Thymus (tissue), 11 donors: ENCODE measurements around the gene SLC30A4. TPM values are rescaled to one million over a fixed set of nuclear protein-coding genes. Genes with fewer than 3 reads are reported as not detected.

Source experiments
- DNase-seq, 9 donors: peaks; one replicate each; pipeline ENCODE4 v3.0.0-alpha.2; 2013; ENCODE audit warnings: low spot score in 9 of 9, low read depth in 6 of 9, missing footprints in 1 of 9
- H3K27ac ChIP-seq, 2 donors: one replicate each; pipeline ENCODE4 v1.5.1; 2013; ENCODE audit warnings: control low read depth in 1 of 2, low read depth in 1 of 2, low read length in 1 of 2, mild to moderate bottlenecking in 1 of 2, moderate library complexity in 1 of 2
- H3K27me3 ChIP-seq, 2 donors: one replicate each; pipeline ENCODE4 v1.5.1; 2013; ENCODE audit warnings: low read length in 1 of 2; ENCODE audit not compliant: control insufficient read depth in 2 of 2, insufficient read depth in 1 of 2
- H3K36me3 ChIP-seq, 2 donors: one replicate each; pipeline ENCODE4 v1.5.1; 2013; ENCODE audit warnings: low read length in 1 of 2, mild to moderate bottlenecking in 1 of 2, moderate library complexity in 1 of 2; ENCODE audit not compliant: control insufficient read depth in 2 of 2, insufficient read depth in 2 of 2
- H3K4me1 ChIP-seq, 2 donors: one replicate each; pipeline ENCODE4 v1.5.1; 2013; ENCODE audit warnings: low read length in 2 of 2; ENCODE audit not compliant: control insufficient read depth in 2 of 2, insufficient read depth in 2 of 2
- H3K4me3 ChIP-seq, 2 donors: one replicate each; pipeline ENCODE4 v1.5.1; 2013; ENCODE audit warnings: low read length in 2 of 2, control low read depth in 1 of 2, mild to moderate bottlenecking in 1 of 2
- H3K9me3 ChIP-seq, 2 donors: one replicate each; pipeline ENCODE4 v1.5.1; 2013; ENCODE audit warnings: low read length in 1 of 2, mild to moderate bottlenecking in 1 of 2; ENCODE audit not compliant: control insufficient read depth in 2 of 2, insufficient read depth in 1 of 2
- WGBS: extraction: QIAGEN DNeasy Blood & Tissue Kit; methylation state at CpG from one replicate; pipeline ENCODE4 v1.1.7; 2013; 5-methylcytosine and 5-hydroxymethylcytosine counted together
- polyA plus RNA-seq: library from polyadenylated mRNA; stranded (reverse); fragments of 200-250 nt; gene quantifications from one replicate; pipeline ENCODE4 v1.2.3, GENCODE V29; 2013
- total RNA-seq: library from RNA; stranded (reverse); fragments of 120-200 nt; gene quantifications from one replicate; pipeline ENCODE4 v1.2.4, GENCODE V29; 2013
- donor health status: healthy.

The SLC30A4 gene
- total and polyA plus RNA-seq, 2 donors = 1.2 to 2.9 TPM

DNA sequence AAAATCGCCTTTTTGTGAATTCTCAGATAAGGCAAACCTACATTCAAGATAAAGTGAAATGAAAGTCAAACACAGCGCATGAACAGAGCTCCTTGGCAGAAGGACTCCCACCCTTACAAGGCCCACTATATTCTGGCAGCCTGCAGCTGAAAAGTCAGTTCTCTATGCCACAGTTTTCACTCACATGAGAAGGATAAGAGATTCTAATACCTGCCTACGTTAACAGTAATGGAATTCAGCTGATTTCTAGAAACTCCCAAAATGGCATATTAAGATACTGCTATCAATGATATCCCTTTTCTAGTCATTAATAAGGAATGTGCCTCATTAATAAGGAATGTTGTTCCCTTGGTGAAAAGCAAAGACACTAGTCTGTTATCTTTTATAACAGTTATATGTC, 27.0 kb downstream of the SLC30A4 start:
- Histone ChIP-seq H3K4me1 (no peaks in the 10 kb centered on the region), H3K27ac (no peak overlapping the region), H3K9me3 (no peaks in the 10 kb centered on the region), H3K4me3 (no peak overlapping the region), H3K27me3 (no peaks in the 10 kb centered on the region), H3K36me3 (no peaks in the 10 kb centered on the region)
- no peak for DNase-seq
- WGBS = 96% methylated on average over 3 of the region's 3 CpGs

DNA sequence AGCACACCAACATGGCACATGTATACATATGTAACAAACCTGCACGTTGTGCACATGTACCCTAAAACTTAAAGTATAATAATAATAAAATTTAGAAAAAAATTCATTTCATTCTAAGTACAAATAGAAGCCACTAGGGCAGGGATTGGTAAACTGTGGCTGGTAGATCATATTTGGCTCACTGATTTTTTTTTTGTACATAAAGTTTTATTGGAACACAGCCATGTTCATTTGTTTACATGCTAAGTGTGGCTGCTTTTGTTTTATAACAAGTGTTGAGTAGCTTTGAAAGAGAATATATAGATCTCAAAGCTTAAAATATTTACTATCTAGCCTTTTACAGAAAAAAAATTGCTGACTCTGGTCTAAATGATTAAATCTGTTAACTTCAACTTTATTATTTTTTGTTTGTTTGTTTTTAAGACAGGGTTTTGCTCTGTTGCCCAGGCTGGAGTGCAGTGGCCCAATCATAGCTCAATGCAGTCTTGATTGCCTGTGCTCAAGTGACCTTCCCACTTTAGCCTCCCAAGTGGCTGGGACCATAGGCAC, 32.8 kb downstream of the SLC30A4 start:
- no peaks in the 10 kb centered on the region for H3K27me3 ChIP-seq
- no peak overlapping the region for H3K27ac ChIP-seq
- H3K4me1 ChIP-seq = no peaks in the 10 kb centered on the region
- DNase-seq = no peak
- H3K4me3 ChIP-seq = no peak overlapping the region
- 95% methylated on average over 1 of the region's 1 CpG for WGBS
- no peaks in the 10 kb centered on the region for H3K36me3 ChIP-seq
- H3K9me3 ChIP-seq = no peaks in the 10 kb centered on the region

GRCh38 chr15:45486317-45486716, 36.2 kb downstream of the SLC30A4 start:
- Histone ChIP-seq H3K27ac (no peak overlapping the region), H3K9me3 (no peaks in the 10 kb centered on the region), H3K4me3 (no peak overlapping the region), H3K4me1 (no peaks in the 10 kb centered on the region), H3K27me3 (no peaks in the 10 kb centered on the region), H3K36me3 (no peaks in the 10 kb centered on the region)
- DNase-seq = no peak
- WGBS = 96% methylated on average over 1 of the region's 1 CpG

DNA sequence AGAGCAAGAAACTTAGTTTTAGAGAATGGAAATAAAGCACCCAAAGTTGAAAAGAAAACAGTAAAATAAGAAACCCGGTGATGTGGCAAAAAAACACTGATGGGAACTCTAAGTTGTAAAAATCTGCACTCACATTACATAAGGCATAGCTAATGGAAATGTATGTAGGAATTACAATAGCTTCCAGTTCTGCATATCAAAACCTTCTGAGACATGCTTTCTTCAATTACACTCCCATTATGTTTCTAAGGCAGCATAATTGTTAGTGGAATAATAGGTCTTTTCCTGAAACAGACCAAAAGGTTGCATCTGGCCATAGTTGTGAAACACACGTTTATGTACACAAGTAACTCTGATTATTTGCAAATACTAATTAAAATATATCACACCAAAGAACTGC, 41.4 kb downstream of the SLC30A4 start:
- no peak overlapping the region for H3K4me3 ChIP-seq

GRCh38 chr15:45476410-45476809, 46.1 kb downstream of the SLC30A4 start:
- H3K4me3 ChIP-seq = no peak overlapping the region
- WGBS = 91% methylated on average over 3 of the region's 3 CpGs
- H3K36me3 ChIP-seq = no peaks in the 10 kb centered on the region
- no peaks in the 10 kb centered on the region for H3K9me3 ChIP-seq
- no peaks in the 10 kb centered on the region for H3K4me1 ChIP-seq
- no peak for DNase-seq
- no peak overlapping the region for H3K27ac ChIP-seq
- peaks cover 0 to 8% of the 10 kb centered on the region in 2 donors for H3K27me3 ChIP-seq

More for the DNA sequence above, 41.4 kb downstream of the SLC30A4 start:
- no peak for DNase-seq
- 98% methylated on average over 2 of the region's 2 CpGs for WGBS
- no peaks in the 10 kb centered on the region for H3K36me3 ChIP-seq
- H3K9me3 ChIP-seq = no peaks in the 10 kb centered on the region
- H3K4me1 ChIP-seq = no peaks in the 10 kb centered on the region
- no peak overlapping the region for H3K27ac ChIP-seq
- no peaks in the 10 kb centered on the region for H3K27me3 ChIP-seq

DNA sequence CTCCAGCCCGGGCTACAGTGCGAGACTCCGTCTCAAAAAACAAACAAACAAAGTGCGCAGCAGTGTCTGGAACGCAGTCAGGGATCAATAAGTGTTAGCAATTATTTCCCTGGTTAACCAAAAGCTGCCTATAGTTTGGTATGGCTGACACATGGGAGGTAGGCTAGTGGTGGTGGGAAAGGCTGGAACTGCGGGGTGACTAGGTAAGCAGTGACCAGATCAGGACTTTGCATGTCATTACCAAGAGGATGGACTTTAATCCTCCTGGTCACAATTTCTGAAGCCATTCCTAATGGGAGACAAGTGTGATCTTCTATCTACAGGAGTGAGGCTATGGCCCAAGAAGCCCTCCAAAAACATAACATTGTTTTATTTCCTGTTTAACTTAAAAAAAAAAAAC, 47.8 kb downstream of the SLC30A4 start:
- no peak overlapping the region for H3K4me3 ChIP-seq
- no peaks in the 10 kb centered on the region for H3K36me3 ChIP-seq
- no peaks in the 10 kb centered on the region for H3K9me3 ChIP-seq
- no peaks in the 10 kb centered on the region for H3K4me1 ChIP-seq
- DNase-seq = no peak
- 97% methylated on average over 6 of the region's 6 CpGs for WGBS
- H3K27me3 ChIP-seq = peaks cover 0 to 18% of the 10 kb centered on the region in 2 donors
- no peak overlapping the region for H3K27ac ChIP-seq

DNA sequence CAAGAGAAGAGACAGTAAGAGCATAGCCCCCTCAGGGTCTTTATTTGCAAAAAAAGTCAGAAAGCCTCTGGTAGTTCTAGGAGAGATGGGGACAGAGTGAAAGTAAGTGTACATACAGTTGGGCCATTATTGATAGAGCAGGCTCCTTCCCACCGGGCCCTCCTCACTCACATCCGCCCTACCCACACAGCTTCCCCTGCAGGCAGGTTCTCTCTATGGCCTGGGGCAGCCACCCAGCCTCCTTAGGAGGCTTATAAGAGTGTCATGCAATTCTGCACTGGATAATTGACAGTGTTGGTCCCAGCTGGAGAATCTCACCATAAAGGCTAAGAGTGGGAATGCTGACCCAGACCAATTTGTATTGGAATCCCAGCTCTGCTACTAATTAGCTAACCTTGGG, 49.5 kb downstream of the SLC30A4 start:
- Histone ChIP-seq H3K36me3 (no peaks in the 10 kb centered on the region), H3K9me3 (no peaks in the 10 kb centered on the region), H3K27me3 (peaks cover 0 to 25% of the 10 kb centered on the region in 2 donors), H3K27ac (no peak overlapping the region), H3K4me1 (no peaks in the 10 kb centered on the region), H3K4me3 (no peak overlapping the region)
- DNase-seq = no peak
- WGBS = 78% methylated on average over 2 of the region's 2 CpGs

DNA sequence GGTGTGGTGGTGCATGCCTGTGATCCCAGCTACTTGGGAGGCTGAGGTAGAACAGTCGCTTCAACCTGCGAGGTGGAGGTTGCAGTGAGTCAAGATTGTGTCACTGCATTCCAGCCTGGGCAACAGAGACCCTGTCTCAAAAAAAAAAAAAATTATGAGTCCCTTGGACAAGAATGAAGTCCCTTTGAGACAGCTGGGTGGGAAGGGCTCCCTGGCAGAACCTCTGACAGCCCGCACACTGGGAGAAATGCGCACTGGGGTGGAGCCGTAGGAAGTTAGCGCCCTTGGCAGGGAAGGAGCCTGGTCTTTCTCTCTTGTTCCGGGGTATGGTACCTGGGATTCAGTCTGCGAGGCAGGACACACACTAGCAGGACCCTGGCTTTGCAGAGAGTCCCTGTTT, 51.4 kb downstream of the SLC30A4 start:
- no peak overlapping the region for H3K27ac ChIP-seq
- WGBS = 84% methylated on average over 8 of the region's 8 CpGs
- peaks cover 0 to 25% of the 10 kb centered on the region in 2 donors for H3K27me3 ChIP-seq
- no peaks in the 10 kb centered on the region for H3K4me1 ChIP-seq
- no peaks in the 10 kb centered on the region for H3K9me3 ChIP-seq
- no peak overlapping the region for H3K4me3 ChIP-seq
- H3K36me3 ChIP-seq = no peaks in the 10 kb centered on the region
- no peak for DNase-seq

GRCh38 chr15:45469441-45469840, 53.1 kb downstream of the SLC30A4 start:
- WGBS = 67% methylated on average over 7 of the region's 7 CpGs
- no peak overlapping the region for H3K27ac ChIP-seq
- H3K9me3 ChIP-seq = no peaks in the 10 kb centered on the region
- peaks cover 0 to 25% of the 10 kb centered on the region in 2 donors for H3K27me3 ChIP-seq
- DNase-seq = no peak
- H3K36me3 ChIP-seq = no peaks in the 10 kb centered on the region
- H3K4me1 ChIP-seq = no peaks in the 10 kb centered on the region
- no peak overlapping the region for H3K4me3 ChIP-seq

DNA sequence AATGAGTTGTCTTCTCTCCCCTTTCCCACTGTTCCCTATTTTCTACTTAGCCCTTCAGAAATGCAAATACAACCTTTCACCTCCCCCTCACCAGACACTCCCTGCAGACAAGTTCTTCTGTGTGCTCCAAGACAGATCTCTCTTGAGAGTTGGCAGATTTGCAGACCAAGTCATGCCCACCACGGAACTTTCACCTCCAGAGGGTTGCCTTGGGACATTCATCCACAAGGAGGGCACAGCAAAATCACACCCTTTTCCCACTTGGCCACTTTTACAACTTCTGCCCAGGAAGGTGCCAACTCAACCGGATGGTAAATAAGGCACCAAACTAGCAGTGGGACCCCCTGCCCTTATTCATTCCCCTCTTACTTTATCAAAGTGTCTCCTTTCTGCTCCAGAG, 53.5 kb downstream of the SLC30A4 start:
- WGBS = 51% methylated on average over 2 of the region's 2 CpGs

More for the DNA sequence above, 53.5 kb downstream of the SLC30A4 start:
- no peak for DNase-seq
- Histone ChIP-seq H3K9me3 (no peaks in the 10 kb centered on the region), H3K4me3 (no peak overlapping the region), H3K36me3 (no peaks in the 10 kb centered on the region), H3K27me3 (peaks cover 0 to 25% of the 10 kb centered on the region in 2 donors), H3K4me1 (no peaks in the 10 kb centered on the region), H3K27ac (no peak overlapping the region)
